NCI-H2227 treated with DMSO at 0.1 percent for 48 hours (cell line): ENCODE results near the gene TMTC1.

Experiments
- DNase-seq: peaks from one replicate; lab custom pipeline; 2025; lab: John Stamatoyannopoulos, UW

Gene TMTC1

DNA sequence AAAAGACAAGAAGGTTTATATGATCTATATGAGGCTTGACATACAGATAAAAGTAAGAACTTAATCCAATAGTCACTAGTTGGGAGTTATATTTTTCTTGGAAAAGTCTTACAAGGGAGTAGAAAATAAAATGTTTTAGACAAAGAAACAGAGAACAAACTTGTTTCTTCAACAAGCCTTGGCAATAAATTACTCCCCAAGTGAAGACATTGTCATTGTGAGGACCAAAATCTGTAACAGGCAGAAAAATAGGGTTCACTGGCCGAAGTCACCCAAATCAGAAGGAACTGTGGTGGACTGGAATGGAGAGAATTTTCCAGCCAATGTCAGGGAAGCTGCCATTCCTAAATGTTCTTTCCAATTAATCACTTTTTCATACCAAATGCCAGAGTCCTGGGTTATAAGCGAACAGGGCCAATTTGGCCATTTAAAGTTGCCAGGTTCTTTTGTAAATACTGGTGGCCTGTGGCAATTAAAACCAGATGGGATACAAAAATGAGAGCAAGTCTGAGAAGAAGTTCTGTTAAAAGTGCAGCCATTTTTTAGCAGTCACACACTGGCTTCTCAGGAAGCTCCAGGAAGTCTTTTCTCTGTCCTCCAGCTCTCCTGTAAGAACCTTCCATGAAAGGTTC is 168.9 kb downstream of the TMTC1 start:
- DNase-seq = no peak

- no peak for DNase-seq
These were observed 170.8 kb downstream of the TMTC1 start for GRCh38 chr12:29612912-29613311.

- no peak for DNase-seq
These were observed 171.8 kb downstream of the TMTC1 start for GRCh38 chr12:29611906-29612305.

GRCh38 chr12:29610473-29611170 is 173.1 kb downstream of the TMTC1 start:
- DNase-seq = no peak

DNA sequence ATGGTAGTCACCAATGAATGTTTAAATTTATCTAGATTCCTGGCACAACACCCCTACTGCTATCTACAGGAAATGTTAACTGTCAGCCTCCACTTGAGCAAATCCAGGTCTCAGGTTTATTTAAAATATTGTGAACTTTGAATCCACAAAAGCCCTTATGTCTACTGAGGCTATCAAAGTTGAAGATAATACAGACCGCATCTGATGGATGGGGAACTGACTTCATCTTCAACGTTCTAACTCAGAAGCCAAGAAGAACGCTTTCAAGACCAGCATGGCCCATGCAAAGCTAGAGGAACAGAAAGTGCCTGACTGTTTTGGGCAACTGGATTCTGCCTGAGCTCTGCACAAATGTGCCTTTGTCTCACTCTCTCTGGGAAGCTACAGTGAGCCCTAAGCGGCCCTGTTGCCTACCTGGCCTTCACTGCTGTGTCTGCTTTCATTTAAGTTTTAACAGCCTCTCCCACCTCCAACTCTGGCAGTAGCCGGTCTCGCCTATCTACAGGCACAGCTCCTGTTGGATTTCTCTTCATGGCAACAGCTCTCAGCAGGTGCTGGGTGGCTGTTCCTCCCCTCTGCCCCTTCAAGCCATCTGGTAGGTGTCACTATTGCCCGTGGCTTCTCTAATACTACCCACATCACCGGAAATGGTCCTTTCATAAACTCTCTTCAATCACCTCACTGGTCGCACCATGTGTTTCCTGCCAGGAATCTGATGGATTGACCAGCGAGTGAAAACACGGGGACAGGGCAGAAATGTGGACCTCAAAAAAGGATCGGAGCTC is 174.1 kb downstream of the TMTC1 start:
- no peak for DNase-seq

DNA sequence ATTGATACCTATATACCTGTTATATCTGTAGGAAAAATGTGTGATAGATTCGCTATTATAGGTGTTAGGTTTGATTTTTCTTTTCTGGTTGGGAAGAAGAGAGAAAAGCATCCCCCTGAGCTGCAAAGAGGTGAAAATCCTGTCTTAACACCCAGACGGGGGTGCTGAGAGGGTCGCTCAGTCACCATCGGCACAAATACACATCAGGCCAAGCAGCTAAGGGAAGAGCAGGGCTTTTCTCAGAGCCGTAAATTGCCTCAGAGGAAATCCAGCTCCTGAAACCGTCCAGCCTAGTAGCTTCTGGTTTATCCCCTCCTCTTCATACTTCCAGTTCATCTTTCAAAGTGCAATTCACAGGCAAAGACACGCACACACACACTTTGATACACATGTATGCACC is 175.2 kb downstream of the TMTC1 start:
- no peak for DNase-seq

DNA sequence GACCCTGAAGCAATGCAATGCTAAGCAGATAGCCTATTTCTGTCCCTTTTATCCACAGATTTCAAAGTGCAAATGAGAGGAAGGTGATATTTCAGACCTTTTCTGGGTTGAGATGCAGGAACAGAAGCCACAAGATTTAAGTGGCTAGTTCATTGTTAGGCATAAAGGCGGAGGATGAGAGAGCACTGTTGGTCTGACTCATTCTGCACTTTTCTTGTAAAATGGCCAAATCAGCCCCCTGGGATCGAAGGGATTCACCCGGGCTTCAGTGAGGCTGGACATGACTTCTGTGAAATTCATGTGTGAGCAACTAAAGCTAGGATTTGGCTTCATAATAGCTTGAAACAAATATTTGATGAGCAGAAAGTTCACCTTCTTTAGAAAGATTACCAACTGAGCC is 184.4 kb downstream of the TMTC1 start:
- DNase-seq = no peak

DNA sequence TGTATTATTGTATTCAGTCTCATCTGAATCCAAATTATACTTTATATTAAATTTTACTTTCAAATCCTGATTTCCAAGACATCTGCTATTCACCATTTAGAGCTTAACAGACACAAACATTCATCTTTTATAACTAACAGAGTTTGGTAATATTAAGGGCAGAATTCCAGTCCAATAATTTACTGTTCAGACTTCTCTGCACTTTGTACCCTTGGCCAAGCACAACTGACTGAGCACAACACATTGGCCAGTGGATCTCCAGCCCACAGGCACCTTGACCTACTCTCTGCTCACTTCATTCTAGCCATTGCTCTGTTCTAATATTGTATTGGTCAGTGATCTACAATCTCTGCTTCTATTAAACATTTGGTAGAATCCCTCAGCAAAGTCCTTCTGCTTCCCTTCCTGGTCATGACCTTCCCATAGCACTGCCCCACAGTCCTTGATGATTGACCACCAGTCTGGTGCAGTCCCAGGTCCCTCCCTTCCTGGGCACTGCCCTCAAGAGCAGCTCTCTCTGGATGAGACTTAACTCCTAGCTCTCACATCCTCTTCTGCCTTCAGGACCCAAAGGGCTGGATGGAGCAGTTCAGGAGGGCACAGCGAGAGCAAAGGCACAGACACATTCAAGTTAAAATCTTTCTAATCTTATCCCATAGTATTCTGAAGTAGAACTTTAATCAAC is 188.5 kb downstream of the TMTC1 start:
- no peak for DNase-seq

DNA sequence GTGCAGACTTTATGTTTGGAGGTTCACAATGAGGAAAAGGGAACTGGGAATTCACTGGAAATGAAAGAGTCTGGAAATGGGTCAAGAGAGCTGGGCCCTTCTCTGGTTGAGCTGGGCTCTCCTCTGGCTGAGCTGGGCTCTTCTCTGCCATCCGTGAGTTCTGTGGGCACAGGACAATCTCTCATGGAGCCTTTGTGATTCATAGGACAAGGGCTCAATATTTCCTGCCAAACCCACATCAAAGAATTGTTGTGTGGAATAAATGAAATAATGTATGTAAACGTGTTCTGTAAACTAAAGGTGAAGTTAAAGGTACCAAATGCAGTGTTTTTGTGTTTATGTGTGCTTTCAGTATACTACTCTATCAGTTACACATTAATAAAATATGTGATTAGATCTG is 190.7 kb downstream of the TMTC1 start:
- no peak for DNase-seq

- DNase-seq = no peak
These were observed 192.4 kb downstream of the TMTC1 start for GRCh38 chr12:29591140-29592020.

- DNase-seq = no peak
These were observed 193.9 kb downstream of the TMTC1 start for GRCh38 chr12:29589851-29590250.

DNA sequence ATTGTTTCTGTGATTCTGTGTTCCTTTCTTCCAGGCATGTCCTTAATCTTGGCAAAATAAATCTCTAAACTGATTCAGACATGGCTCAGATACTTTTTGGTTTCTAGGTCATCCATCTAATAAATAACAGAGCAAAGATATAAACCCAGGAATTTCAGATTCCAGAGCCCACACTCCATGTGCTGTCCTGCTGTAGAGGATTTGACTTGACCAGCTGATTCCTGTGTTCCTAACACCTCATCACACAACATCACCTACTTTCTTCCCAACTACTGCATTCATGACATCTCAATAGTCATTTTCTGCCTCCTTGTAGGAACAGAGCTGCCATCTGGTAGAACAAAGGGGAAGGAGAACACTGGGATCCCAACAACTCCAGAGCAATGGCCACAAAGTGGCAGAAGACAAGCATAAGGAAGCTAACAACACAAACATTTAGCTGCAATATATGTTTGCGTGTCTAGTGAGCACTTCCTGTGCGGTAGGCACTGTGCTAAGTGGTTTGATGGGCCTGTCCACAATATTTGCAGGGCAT is 194.4 kb downstream of the TMTC1 start:
- no peak for DNase-seq

- no peak for DNase-seq
These were observed 201.0 kb downstream of the TMTC1 start for GRCh38 chr12:29582677-29583272.

GRCh38 chr12:29582146-29582545 is 201.6 kb downstream of the TMTC1 start:
- DNase-seq = no peak

DNA sequence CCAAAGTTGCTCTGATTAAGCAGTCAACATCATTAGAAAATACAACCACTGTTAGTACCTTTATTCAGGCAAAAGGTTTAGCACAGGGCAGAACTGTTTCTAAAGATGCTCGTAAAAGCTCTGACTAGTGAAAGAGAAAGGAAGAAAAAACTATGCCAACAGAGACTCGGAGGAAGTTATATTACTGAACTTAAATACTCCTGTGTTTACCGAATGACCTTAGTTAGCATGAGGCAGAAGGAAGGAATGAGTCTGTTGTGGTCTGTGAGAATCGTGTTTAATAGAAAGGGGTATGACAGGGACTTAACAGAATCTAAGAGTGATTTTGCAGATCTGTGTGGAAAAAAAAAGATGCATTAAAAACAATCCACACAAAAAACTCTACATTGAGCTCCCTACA is 202.1 kb downstream of the TMTC1 start:
- DNase-seq = no peak

DNA sequence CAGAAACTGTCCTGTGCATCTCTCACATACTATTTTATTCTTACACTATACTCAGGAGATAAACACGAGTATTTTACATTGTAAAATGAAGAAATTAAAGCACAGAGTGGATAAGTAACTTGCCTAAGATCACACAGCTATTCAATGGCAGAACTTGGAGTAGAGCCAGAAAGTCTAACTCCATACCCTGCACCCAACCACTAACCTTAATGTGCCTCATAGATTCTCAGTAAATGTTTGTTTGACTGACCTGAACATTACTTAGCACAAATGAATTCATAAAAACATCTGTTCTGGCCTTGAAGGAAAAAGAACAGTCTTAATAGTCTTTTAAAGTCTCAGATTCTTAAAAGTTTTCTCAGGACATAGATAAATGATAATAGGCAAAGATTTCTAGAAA is 202.8 kb downstream of the TMTC1 start:
- DNase-seq = no peak

- DNase-seq = no peak
These were observed 205.0 kb downstream of the TMTC1 start for GRCh38 chr12:29578731-29579130.

DNA sequence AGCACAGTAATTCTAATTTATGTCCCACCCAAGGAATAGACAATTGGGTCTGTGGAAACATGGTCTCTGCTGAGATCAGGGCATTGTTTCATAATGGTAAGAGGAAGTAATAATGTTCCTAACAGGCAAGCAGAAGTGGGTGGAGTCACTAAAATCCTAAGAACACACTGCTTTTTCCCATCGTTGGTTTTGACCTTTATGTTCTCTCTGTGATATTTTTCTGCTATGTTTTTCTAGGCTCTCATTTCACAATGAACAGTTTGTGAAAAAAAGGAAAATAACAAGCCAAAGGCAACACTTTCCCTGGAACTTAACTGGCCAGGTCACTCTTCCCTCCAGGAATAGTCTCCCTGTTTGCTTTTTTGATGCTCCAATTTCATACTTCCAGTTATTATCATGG is 205.7 kb downstream of the TMTC1 start:
- DNase-seq = no peak

- DNase-seq = no peak
These were observed 209.2 kb downstream of the TMTC1 start for GRCh38 chr12:29574500-29574899.

- no peak for DNase-seq
These were observed 210.8 kb downstream of the TMTC1 start for GRCh38 chr12:29572938-29573337.

GRCh38 chr12:29572464-29572863 is 211.3 kb downstream of the TMTC1 start:
- no peak for DNase-seq
